HEK293 (cell line): ENCODE data around the gene NT5DC2.

Source experiments
- CTCF ChIP-seq: fragments of 450-650 bp; formaldehyde crosslinking; IDR thresholded peaks from 2 replicates; pipeline ENCODE4 v1.5.1; 2016; ENCODE audit warnings: missing biosample characterization, missing genetic modification characterization
- SP7 ChIP-seq: fragments of 450-650 bp; formaldehyde crosslinking; IDR thresholded peaks from 2 replicates; pipeline ENCODE4 v1.5.1; 2016; ENCODE audit warnings: missing biosample characterization, missing genetic modification characterization
- ZNF529 ChIP-seq: fragments of 450-650 bp; formaldehyde crosslinking; IDR thresholded peaks from 2 replicates; pipeline ENCODE4 v1.5.1; 2017; ENCODE audit warnings: missing genetic modification characterization, missing biosample characterization; ENCODE audit not compliant: insufficient replicate concordance
- ZNF548 ChIP-seq: fragments of 450-650 bp; formaldehyde crosslinking; IDR thresholded peaks from 2 replicates; pipeline ENCODE4 v1.5.1; 2016; ENCODE audit warnings: missing biosample characterization, missing genetic modification characterization

DNA sequence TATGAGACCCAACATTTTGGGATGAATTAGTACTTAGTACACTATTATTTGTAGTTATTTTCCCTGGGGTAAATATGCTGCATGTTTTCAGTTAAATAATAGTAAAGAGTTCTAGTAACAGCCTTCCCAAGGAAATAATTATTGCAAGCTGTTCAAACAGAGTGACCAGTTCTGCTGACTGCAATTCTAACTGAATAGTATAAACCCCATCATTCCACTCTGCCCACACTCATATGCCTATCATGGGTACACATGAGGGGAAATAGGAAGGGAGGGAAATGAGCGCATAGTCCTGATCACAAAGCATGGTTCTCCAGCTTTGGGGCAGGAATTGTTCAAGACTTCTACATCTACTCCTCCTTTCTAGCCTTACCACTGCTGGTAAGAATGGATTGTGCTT lies 21.4 kb upstream of the NT5DC2 start:
- no peak for TF ChIP-seq ZNF548 (tag by site-specific recombination)
- no peak for TF ChIP-seq CTCF (tag by site-specific recombination)
- TF ChIP-seq SP7 (tag by site-specific recombination) = no peak
- TF ChIP-seq ZNF529 (tag by site-specific recombination) = no peak
